ENCODE measurements around the gene C1orf174.

DNA sequence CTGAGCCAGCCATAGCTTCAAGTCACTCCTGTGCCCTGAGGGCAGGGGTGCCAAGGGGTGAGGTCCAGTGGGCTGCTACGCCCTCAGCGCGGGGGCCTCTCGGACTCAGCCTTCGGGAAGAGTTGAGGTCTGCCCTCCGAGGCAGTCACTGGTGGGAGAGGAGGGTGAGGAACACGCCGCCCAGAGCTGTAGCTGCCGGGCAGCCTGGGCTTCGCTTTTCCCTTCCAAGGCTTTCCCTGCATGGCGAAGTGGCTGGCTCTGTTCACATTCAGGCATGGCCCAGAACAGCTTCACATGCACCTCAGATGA is 43.0 kb upstream of the C1orf174 start:
- TF ChIP-seq, protein P1, sequence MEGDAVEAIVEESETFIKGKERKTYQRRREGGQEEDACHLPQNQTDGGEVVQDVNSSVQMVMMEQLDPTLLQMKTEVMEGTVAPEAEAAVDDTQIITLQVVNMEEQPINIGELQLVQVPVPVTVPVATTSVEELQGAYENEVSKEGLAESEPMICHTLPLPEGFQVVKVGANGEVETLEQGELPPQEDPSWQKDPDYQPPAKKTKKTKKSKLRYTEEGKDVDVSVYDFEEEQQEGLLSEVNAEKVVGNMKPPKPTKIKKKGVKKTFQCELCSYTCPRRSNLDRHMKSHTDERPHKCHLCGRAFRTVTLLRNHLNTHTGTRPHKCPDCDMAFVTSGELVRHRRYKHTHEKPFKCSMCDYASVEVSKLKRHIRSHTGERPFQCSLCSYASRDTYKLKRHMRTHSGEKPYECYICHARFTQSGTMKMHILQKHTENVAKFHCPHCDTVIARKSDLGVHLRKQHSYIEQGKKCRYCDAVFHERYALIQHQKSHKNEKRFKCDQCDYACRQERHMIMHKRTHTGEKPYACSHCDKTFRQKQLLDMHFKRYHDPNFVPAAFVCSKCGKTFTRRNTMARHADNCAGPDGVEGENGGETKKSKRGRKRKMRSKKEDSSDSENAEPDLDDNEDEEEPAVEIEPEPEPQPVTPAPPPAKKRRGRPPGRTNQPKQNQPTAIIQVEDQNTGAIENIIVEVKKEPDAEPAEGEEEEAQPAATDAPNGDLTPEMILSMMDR (IDR thresholded peaks at IDR 0.05), result no peak
- TF ChIP-seq EZH2 (IDR thresholded peaks at IDR 0.05) (no peak), EZH2phosphoT487 (IDR thresholded peaks at IDR 0.05) (no peak)
